Measurements from ENCODE around the gene ITIH6.
"Not testable (repeated sequence)": the region's sequence is repeated elsewhere in the genome, so short reads cannot be mapped to it uniquely, and the experiment has no call there.

ITIH6 gene

GRCh38 chrX:54799046-54799445 is 991 bp upstream of the ITIH6 start:
- DNase-seq (ENCODE audit: low spot score): no peak

GRCh38 chrX:54794795-54795194 is 3.3 kb downstream of the ITIH6 start:
- DNase-seq (ENCODE audit: low spot score): no peak

GRCh38 chrX:54794028-54794427 is 4.0 kb downstream of the ITIH6 start:
- no peak for DNase-seq (ENCODE audit: low spot score)

DNA sequence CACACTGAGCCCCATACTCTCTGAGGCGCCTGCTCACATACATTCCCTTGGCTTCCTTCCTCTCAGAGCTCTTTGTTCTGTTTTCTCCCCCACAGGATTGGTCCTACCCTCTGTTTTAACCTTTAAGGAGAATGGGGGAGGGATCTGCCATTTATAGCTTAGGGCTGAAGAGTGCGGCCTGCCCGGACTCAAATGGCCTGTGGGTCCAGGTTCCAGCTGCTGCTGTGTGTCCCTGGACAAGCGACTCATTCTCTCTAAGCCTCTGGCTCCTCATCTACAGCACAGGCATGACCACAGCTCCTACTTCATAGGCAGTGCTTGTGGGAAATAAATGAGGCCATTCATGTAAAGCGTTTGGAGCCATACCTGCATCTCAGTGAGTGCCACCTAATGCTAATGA is 8.7 kb downstream of the ITIH6 start:
- DNase-seq (ENCODE audit: low spot score): not testable (repeated sequence)

DNA sequence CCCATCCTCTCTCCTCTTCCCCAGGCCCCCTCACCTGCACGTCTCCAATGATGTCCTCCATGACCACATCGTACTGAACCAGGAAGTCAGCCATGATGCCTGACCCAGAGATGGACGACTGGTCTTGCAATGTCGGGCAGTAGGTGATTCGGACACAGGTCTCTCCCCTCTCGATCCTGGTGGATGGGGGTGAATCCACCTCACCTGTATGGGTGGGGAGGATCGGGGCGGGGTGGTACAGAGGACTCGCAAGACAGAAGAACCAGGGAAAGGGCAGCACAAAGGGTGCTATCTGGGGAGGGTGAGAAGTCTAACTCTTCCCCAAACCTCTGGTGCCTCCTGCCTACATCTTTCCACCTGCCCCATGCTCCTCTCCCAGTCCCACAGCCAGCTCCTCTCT is 9.6 kb downstream of the ITIH6 start:
- DNase-seq (ENCODE audit: low spot score): no peak

DNA sequence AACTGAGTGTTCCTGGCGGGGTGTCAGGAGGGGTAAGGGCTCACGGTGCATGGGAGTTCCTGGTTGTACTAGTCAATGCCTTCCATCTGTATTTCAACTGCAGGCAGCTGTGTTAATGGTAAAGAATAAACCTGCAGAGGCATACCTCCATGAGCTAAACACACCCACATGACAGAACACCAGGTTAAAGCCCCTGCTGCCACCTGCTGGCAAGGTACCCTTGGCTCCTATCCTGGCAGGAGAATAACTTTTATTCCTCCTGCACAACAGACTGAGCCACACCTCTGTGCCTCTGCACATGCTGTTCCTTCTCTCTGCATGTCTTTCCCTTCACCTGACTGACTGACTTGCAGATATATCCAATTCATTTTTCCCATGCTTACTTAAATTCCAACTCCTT is 11.1 kb downstream of the ITIH6 start:
- DNase-seq (ENCODE audit: low spot score): no peak

GRCh38 chrX:54785901-54786300 is 12.2 kb downstream of the ITIH6 start:
- DNase-seq (ENCODE audit: low spot score): no peak

- no peak for DNase-seq (ENCODE audit: low spot score)
These were observed 20.9 kb downstream of the ITIH6 start for GRCh38 chrX:54776987-54777672.

DNA sequence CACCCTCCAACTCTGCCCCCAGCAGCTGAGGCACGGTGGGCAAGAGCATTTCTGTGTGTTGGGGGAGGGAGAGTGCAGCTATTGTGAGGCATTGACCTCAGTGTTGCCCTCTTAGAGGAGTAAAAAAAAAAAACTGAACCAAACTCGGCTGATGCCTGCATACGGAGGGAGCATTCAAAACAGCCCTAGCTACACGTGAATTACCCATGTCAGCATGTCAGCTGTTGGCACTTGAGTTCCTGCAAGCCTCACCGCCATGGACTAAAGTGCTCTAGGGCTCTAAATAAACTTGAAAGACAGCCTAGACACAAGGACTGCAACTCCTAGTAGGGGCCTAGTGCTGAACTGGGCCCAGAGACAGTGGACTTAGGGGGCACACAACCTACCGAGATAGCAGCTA is 22.0 kb downstream of the ITIH6 start:
- no peak for DNase-seq (ENCODE audit: low spot score)

GRCh38 chrX:54774391-54775094 is 23.5 kb downstream of the ITIH6 start:
- DNase-seq (ENCODE audit: low spot score): not testable (repeated sequence)

DNA sequence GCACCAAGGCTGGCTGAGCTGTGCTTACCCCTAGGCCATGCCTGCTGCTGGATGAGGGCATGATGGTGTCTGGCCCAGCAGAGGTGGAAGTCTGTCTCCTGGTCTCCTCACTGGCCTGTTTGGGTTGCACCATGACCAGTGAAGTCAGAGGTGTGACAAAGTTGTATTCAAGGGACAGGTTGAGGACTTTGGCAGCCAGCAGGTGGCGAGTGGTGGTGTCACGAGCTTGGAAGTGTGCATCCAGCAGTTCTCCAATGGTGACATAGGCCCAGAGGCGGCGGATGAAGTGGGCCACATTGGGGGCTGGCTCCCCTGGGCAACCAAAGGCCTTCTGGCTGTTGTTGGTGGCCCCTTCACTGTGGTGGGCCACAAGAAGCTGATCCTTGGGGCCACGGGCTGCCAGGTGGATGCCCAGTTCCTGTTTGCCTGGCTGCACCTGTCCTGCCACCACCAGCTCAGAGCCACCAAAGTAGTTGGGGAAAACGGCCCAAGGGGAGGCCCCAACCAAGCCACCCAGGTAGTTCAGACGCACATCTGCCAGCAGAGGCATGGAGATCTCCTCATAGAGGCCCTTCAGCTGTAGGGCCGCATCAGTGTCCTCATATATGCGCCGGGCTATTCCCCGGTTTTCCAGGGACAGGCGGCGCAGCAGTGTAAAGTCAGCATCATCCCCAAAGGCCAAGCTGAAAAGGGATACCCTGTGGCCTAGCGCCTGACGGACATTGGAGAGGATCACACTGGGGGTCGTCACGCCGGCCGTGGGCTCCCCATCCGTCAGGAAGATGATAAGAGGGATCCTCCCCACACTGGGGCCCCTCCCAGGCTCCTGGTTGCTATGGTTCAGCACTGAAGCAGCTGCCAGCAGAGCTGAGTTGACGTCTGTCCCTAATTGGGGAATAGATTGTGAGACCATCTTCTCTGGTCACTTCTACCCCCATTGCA is 39.7 kb downstream of the ITIH6 start:
- no peak for DNase-seq (ENCODE audit: low spot score)

DNA sequence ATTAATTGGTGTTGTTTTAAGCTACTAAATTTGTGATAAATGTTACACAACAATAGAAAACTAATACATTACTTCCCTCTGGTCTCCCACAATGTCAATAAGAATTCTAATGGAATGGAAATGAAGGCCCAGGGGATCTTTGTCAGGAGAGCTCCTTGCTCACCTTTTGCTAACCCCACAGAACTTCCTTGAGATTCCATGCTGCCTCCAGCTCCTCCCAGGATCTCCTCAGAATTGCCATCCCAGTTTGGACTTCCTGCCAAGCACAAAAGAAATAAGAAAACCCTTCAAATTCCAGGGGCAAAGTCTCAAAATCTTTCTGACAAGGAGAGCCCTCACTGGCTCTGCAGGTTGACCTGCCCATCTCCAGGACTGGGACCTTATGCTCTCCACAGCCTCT is 43.2 kb downstream of the ITIH6 start:
- DNase-seq (ENCODE audit: low spot score): no peak

GRCh38 chrX:54748626-54749025 is 49.4 kb downstream of the ITIH6 start:
- DNase-seq (ENCODE audit: low spot score): no peak

- no peak for DNase-seq (ENCODE audit: low spot score)
These were observed 50.2 kb downstream of the ITIH6 start for GRCh38 chrX:54747733-54748393.

GRCh38 chrX:54746928-54747327 is 51.1 kb downstream of the ITIH6 start:
- no peak for DNase-seq (ENCODE audit: low spot score)

GRCh38 chrX:54745676-54746075 is 52.4 kb downstream of the ITIH6 start:
- no peak for DNase-seq (ENCODE audit: low spot score)

DNA sequence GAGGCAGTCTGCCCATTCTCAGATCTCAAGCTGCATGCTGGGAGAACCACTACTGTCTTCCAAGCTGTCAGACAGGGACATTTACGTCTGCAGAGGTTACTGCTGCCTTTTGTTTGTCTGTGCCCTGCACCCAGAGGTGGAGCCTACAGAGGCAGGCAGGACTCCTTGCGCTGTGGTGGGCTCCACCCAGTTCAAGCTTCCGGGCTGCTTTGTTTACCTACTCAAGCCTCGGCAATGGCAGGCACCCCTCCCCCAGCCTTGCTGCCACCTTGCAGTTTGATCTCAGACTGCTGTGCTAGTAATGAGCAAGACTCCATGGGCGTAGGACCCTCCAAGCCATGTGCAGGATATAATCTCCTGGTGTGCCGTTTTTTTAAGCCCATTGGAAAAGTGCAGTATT is 59.5 kb downstream of the ITIH6 start:
- DNase-seq (ENCODE audit: low spot score): not testable (repeated sequence)

DNA sequence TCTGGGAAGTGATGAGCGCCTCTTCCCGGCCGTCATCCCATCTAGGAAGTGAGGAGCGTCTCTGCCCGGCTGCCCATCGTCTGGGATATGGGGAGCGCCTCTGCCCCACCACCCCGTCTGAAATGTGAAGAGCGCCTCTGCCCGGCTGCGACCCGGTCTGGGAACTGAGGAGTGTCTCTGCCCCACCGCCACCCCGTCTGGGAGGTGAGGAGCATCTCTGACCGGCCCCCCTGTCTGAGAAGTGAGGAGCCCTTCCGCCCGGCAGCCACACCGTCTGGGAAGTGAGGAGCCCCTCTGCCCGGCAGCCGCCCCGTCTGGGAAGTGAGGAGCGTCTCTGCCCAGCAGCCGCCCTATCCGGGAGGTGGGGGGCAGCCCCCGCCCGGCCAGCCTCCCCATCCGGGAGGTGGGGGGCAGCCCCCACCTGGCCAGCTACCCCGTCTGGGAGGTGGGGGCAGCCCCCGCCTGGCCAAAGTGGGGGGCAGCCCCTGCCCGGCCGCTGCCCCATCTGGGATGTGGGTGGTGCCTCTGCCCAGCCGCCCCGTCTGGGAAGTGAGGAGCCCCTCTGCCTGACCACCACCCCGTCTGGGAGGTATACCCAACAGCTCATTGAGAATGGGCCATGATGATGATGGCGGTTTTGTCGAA is 61.6 kb downstream of the ITIH6 start:
- not testable (repeated sequence) for DNase-seq (ENCODE audit: low spot score)

- no peak for DNase-seq (ENCODE audit: low spot score)
These were observed 76.6 kb downstream of the ITIH6 start for GRCh38 chrX:54721424-54721823.

GRCh38 chrX:54715621-54716020 is 82.4 kb downstream of the ITIH6 start:
- DNase-seq (ENCODE audit: low spot score): no peak

GRCh38 chrX:54714424-54714823 is 83.6 kb downstream of the ITIH6 start:
- DNase-seq (ENCODE audit: low spot score): no peak

DNA sequence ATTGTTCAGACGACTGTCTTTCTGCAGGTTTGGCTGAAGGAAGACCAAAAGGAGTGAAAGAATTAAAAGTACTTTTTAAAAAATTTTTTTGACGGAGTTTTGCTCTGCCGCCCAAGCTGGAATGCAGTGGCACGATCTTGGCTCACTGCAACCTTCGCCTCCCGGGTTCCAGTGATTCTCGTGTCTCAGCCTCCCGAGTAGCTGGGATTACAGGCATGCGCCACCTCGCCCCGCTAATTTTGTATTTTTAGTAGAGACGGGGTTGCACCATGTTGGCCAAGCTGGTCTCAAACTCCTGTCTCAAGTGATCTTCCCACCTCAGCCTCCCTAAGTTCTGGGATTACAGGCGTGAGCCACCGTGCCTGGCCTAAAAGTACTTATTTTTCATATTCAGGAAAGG is 86.3 kb downstream of the ITIH6 start:
- DNase-seq (ENCODE audit: low spot score): no peak
